ENCODE results near the gene ARHGEF7. TPM values are rescaled to one million over a fixed set of nuclear protein-coding genes. Genes with fewer than 3 reads are reported as not detected.

ARHGEF7 gene
- total RNA-seq, 2 donors from 2014 or later = 55.1 to 64.4 TPM

DNA sequence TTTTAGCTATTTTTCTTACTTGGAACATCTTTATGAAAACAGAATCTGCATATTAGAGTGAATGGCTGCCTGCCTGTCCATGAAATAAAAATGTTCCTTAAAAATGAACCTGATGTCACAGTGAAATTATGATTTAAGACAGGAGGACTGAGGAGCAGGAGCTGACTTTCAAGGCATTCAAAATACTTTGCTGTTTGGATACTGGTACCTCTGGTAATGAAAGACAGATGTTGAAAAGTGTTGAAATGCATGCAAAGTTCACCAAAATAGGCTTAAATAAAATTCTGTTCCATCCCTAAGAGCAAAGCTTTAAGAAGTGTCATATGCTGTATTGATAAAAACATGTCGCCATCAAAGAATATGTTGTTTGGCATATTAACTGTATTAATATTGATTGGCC is 1.7 kb downstream of the ARHGEF7 start:
- Mint-ChIP-seq H3K36me3 (ENCODE audit: insufficient read depth in 2 of 2) (peaks cover 0 to 3% of the 10 kb centered on the region in 2 donors), H3K27ac (no peak overlapping the region), H3K27me3 (ENCODE audit: low read depth) (peaks cover 68% of the 10 kb centered on the region), H3K9me3 (no peaks in the 10 kb centered on the region), H3K4me1 (ENCODE audit: low read depth) (peaks cover 14% of the 10 kb centered on the region), H3K4me3 (no peak overlapping the region)
- ATAC-seq (replicated peaks in 1 of 2) (no peak), DNase-seq (no peak)

DNA sequence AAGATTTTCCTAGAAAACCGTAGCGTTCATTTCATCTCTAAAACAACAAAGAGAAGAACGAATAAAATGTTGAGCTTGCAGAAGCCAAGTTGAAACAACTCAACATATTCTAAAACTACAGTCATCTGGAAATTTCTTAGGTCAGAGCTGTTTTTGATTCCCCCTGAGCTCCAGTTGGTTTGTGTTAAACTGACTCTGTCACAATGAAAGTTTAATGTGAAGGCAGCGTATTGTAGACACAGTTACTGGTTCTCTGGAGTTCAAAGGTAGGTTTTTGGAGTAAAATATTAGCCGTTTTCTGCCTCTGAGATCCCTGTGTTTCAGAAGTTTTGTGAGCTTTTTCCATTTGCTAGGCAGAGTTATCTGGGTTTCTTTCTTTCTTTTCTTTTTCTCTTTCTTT is 2.2 kb downstream of the ARHGEF7 start:
- H3K27me3 Mint-ChIP-seq (ENCODE audit: low read depth) = peaks cover 64% of the 10 kb centered on the region

DNA sequence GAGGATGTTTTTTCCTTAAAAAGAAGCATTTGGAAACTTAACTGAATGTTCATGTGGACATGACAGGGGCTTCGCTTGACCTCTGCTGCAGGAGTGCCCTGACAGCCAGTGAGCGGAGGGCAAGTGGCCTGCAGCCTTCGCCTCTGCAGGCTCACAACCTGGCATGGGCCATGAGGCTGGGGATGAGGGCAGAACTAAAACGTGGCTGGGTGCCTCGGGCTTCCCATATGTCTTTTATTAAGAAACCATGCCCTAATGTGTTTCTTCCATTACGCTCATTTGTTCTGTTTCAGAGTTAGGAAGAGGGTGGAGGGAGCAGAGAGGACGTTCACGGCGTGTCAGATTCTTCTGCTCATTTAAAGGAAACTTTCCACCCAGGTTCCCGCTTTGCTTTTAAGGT is 2.9 kb downstream of the ARHGEF7 start:
- Mint-ChIP-seq H3K27me3 (ENCODE audit: low read depth) (peaks cover 57% of the 10 kb centered on the region), H3K4me3 (no peak overlapping the region), H3K27ac (no peak overlapping the region), H3K9me3 (no peaks in the 10 kb centered on the region), H3K36me3 (ENCODE audit: insufficient read depth in 2 of 2) (peaks cover 0 to 3% of the 10 kb centered on the region in 2 donors), H3K4me1 (ENCODE audit: low read depth) (peaks cover 14% of the 10 kb centered on the region)
- DNase-seq (no peak), ATAC-seq (replicated peaks in 1 of 2) (no peak)

More for the DNA sequence above, 2.2 kb downstream of the ARHGEF7 start:
- Mint-ChIP-seq H3K9me3 (no peaks in the 10 kb centered on the region), H3K36me3 (ENCODE audit: insufficient read depth in 2 of 2) (peaks cover 0 to 3% of the 10 kb centered on the region in 2 donors), H3K4me1 (ENCODE audit: low read depth) (peaks cover 14% of the 10 kb centered on the region), H3K27ac (no peak overlapping the region), H3K4me3 (no peak overlapping the region)
- no peak for DNase-seq
- no peak for ATAC-seq (replicated peaks in 1 of 2)

DNA sequence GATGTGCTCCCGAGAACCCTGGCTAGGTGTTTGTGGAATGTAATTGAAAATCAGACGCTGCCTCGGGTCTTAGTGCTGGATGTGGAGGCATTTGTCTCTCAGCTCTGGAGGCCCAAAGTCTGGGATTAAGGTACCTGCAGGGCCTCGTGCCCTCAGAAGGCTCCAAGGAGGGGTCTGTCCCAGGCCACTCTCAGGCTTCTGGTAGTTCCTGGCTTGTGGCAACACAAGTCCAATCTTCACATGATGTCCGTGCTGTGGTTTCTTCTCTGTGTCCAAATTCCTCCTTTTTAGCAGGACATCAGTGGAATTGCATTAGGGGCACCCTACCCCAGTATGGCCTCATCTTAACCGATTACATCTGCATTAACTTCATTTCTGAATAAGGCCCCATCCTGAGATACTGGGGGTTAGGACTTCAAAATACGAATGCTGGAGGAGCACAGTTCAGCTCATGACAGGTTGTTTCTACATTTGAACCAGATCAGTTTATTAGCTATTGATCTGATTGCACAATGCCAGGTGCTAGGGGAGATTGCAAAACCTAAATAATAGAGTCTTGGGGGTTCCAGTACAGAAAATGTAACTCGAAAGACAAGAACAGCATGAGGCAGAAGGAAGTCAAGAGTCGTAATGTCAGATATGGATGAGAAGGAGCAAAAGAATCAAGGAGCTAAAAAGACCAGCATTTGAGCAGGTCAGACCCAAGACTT is 3.9 kb downstream of the ARHGEF7 start:
- Mint-ChIP-seq H3K27me3 (ENCODE audit: low read depth) (peaks cover 48% of the 10 kb centered on the region), H3K4me1 (ENCODE audit: low read depth) (peaks cover 12% of the 10 kb centered on the region), H3K36me3 (ENCODE audit: insufficient read depth in 2 of 2) (peaks cover 0 to 3% of the 10 kb centered on the region in 2 donors), H3K27ac (no peak overlapping the region), H3K9me3 (no peaks in the 10 kb centered on the region), H3K4me3 (no peak overlapping the region)
- no peak for DNase-seq
- no peak for ATAC-seq (replicated peaks in 1 of 2)

DNA sequence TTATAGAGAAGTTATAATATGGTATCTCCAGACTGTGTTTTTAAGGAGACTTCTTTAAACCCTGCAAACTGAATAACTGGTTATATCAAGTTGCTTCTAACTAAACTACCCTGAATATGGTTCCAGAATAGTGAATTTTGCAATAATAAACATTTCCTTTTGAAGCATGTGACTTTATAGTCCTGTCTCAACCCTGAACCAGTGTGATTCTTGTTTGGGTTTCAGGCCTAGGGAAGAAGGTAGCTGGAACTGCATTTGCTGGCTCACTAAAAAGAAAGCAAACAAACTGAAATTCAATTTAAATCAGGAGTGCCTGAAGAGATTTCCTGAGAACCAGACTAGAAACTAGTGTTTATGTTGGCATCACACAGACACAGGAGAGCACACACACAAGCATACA is 4.9 kb downstream of the ARHGEF7 start:
- Mint-ChIP-seq H3K36me3 (ENCODE audit: insufficient read depth in 2 of 2) (no peaks in the 10 kb centered on the region), H3K4me1 (ENCODE audit: low read depth) (peaks cover 5% of the 10 kb centered on the region), H3K27me3 (ENCODE audit: low read depth) (peaks cover 40% of the 10 kb centered on the region), H3K9me3 (no peaks in the 10 kb centered on the region), H3K27ac (no peak overlapping the region), H3K4me3 (no peak overlapping the region)
- DNase-seq = no peak
- no peak for ATAC-seq (replicated peaks in 1 of 2)

DNA sequence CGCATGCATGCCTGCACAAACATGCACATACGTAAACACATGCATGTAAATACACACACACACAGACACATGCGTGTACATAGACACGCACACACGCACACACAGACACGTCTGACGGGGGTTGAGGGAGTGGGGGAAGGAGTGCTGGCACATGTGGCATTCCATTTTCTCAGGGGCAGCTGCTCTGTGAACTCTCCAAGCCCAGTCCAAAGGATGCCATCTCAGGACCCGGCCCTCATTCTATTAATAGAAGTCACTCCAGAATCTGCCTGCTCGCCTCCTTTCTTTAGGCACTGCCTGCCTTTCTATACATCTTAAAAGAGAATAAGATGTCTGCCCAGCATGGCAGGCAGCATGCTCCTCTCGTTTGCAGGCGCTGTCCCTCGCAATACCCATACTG is 5.3 kb downstream of the ARHGEF7 start:
- no peak overlapping the region for H3K4me3 Mint-ChIP-seq
- H3K36me3 Mint-ChIP-seq (ENCODE audit: insufficient read depth in 2 of 2) = no peaks in the 10 kb centered on the region
- no peak overlapping the region for H3K27ac Mint-ChIP-seq
- peaks cover 40% of the 10 kb centered on the region for H3K27me3 Mint-ChIP-seq (ENCODE audit: low read depth)
- H3K9me3 Mint-ChIP-seq = no peaks in the 10 kb centered on the region
- ATAC-seq (replicated peaks in 1 of 2) (no peak), DNase-seq (no peak)
- H3K4me1 Mint-ChIP-seq (ENCODE audit: low read depth) = peaks cover 5% of the 10 kb centered on the region

DNA sequence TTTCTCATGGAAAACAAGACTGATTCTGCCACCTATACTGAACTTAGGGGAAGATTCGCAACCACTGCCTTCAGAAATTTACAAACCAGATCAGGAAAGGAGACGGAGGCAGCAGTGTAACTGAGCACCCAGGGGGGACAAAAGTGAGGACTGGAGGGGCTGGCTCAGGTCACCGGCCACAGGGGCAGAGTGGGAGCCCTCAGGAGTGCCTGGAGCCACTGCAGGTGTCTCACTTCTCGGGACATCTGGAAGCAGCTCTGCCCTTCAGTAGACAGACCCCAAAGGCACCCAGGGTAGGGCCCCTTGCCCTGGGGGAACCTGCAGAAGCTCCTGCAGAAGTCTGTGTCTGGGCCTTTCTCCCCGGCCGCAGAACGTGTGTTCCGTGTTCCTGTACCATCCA is 5.8 kb downstream of the ARHGEF7 start:
- H3K27ac Mint-ChIP-seq = no peak overlapping the region
- H3K9me3 Mint-ChIP-seq = no peaks in the 10 kb centered on the region
- peaks cover 4% of the 10 kb centered on the region for H3K4me1 Mint-ChIP-seq (ENCODE audit: low read depth)
- DNase-seq (no peak), ATAC-seq (replicated peaks in 1 of 2) (no peak)
- H3K4me3 Mint-ChIP-seq = no peak overlapping the region
- H3K36me3 Mint-ChIP-seq (ENCODE audit: insufficient read depth in 2 of 2) = no peaks in the 10 kb centered on the region
- peaks cover 40% of the 10 kb centered on the region for H3K27me3 Mint-ChIP-seq (ENCODE audit: low read depth)

DNA sequence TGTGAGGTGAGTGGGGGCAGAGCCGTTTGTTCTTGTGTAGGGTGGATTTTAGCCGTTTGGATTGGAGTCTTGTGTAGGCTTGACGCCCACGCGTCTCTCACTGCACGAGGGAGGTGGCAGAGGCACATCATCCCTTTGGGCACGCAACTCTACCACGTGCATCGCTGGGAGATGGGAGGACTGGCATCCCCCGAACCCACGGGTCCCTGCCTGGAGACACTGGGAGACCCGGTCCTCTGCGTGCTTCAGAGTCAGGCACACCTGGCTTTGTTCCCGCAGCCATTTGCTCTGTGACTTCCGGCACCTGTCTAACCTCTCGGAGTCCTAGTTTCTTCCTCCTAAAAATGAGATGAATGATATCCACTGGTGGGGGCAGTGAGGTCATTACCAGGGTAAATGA is 6.4 kb downstream of the ARHGEF7 start:
- Mint-ChIP-seq H3K9me3 (no peaks in the 10 kb centered on the region), H3K36me3 (ENCODE audit: insufficient read depth in 2 of 2) (no peaks in the 10 kb centered on the region), H3K27ac (no peak overlapping the region), H3K4me3 (no peak overlapping the region), H3K27me3 (ENCODE audit: low read depth) (peaks cover 34% of the 10 kb centered on the region), H3K4me1 (ENCODE audit: low read depth) (no peaks in the 10 kb centered on the region)
- ATAC-seq (replicated peaks in 1 of 2) (no peak), DNase-seq (no peak)

DNA sequence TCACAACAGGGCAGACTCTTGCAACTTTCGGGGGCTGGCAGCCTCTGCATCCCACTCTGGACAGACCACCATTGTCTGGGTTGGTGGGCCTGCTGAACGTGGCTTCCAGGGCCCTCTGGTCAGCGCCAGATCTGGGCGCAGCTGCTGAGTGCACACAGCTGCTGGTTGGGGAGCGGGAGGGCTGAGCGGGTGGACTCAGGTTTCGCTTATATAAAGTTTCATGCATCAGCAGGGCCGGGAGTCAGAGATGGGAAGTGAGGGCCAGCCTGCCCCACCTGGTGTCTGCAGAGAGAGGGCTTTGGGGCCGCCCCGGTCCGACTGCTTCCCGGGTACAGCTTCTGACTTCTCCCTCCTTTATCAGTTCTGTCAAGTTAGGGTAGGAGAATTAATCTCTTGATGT is 6.9 kb downstream of the ARHGEF7 start:
- ATAC-seq (replicated peaks in 1 of 2) (no peak), DNase-seq (no peak)
- Mint-ChIP-seq H3K36me3 (ENCODE audit: insufficient read depth in 2 of 2) (no peaks in the 10 kb centered on the region), H3K9me3 (no peaks in the 10 kb centered on the region), H3K27ac (no peak overlapping the region), H3K27me3 (ENCODE audit: low read depth) (peaks cover 28% of the 10 kb centered on the region), H3K4me1 (ENCODE audit: low read depth) (no peaks in the 10 kb centered on the region), H3K4me3 (no peak overlapping the region)

DNA sequence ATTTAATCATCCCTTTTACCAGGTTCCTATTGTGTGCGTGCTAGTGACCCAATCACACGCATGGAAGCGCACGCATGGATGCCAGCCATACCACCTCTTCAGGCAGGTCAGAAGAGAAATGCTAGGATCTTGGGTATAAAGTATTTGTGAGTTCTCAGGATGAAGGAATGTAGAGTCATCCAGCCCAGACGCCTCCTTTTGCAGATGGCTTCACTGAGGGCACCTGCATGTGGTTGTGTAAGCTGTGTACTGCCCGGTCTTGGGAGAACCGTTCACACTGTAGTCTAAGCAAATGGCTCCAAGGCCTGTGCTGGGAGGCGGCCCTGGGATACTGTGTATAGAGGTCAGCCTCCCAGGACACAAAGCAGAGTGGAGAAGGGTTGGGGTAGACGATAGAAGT is 7.5 kb downstream of the ARHGEF7 start:
- Mint-ChIP-seq H3K4me3 (no peak overlapping the region), H3K27me3 (ENCODE audit: low read depth) (peaks cover 22% of the 10 kb centered on the region), H3K36me3 (ENCODE audit: insufficient read depth in 2 of 2) (no peaks in the 10 kb centered on the region), H3K9me3 (no peaks in the 10 kb centered on the region), H3K27ac (no peak overlapping the region), H3K4me1 (ENCODE audit: low read depth) (no peaks in the 10 kb centered on the region)
- no peak for DNase-seq
- ATAC-seq (replicated peaks in 1 of 2) = no peak

DNA sequence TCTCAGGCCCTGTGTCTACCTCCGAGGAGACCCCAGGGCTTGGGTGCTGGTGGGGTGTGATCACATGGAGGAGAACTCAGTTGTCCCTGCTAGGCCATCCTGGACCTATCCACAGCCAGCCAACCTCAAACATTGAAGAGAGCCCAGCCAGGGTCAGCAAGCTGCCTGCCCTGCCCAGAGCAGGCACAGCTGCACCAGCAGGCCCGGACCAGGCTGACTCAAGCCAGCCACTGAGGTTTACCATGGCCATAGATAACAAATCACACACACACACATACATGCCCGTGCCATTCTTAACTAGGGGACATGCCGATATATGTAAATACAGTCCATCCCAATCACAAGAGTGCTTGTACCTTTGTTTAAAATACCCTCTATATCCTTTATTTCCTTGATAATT is 8.1 kb downstream of the ARHGEF7 start:
- ATAC-seq (replicated peaks in 1 of 2) (no peak), DNase-seq (no peak)
- no peak overlapping the region for H3K27ac Mint-ChIP-seq
- H3K36me3 Mint-ChIP-seq (ENCODE audit: insufficient read depth in 2 of 2) = no peaks in the 10 kb centered on the region
- no peaks in the 10 kb centered on the region for H3K4me1 Mint-ChIP-seq (ENCODE audit: low read depth)
- no peaks in the 10 kb centered on the region for H3K9me3 Mint-ChIP-seq
- H3K27me3 Mint-ChIP-seq (ENCODE audit: low read depth) = peaks cover 17% of the 10 kb centered on the region
- H3K4me3 Mint-ChIP-seq = no peak overlapping the region

DNA sequence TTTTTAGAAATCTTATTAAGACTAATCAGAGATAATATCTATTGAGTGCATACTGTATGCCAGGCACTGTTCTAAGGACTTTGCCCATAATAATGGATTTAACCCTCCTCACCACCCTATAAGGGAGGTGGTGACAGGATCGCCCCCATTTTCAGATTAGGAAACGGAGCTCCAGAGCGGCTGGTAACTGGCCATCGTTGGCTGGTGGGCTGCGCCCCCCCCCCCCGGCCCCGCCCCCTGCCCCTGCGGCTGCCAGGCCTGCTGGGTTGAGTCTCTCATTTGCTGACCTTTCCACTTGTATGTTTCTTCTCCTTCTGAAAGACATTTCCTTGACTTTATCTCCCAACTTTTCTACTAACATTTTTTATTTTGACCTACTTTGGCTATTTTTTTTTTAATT is 8.5 kb downstream of the ARHGEF7 start:
- Mint-ChIP-seq H3K9me3 (no peaks in the 10 kb centered on the region), H3K27me3 (ENCODE audit: low read depth) (peaks cover 12% of the 10 kb centered on the region), H3K36me3 (ENCODE audit: insufficient read depth in 2 of 2) (no peaks in the 10 kb centered on the region), H3K27ac (no peak overlapping the region), H3K4me1 (ENCODE audit: low read depth) (no peaks in the 10 kb centered on the region), H3K4me3 (no peak overlapping the region)
- DNase-seq (no peak), ATAC-seq (replicated peaks in 1 of 2) (no peak)

DNA sequence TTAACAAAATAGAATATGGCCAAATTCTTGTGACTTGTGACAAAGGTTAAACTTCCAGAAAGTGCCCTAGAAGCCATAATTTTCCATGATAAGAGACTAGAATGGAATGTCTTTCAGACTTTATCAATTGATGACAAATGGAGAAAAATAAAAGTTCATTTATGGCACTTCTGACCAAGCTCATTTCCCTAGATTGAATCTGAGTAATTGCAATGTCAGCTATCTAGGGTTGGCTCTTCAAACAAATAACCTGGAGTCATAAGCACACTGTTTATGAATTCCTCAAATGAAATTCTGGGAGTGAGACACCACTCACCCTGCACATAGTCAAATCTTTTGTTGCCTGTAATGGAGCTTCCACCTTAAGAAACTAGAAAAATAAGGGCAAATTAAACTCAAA is 11.4 kb downstream of the ARHGEF7 start:
- H3K36me3 Mint-ChIP-seq (ENCODE audit: insufficient read depth in 2 of 2) = no peaks in the 10 kb centered on the region
- ATAC-seq (replicated peaks in 1 of 2) = no peak
- H3K27ac Mint-ChIP-seq = no peak overlapping the region
- DNase-seq = no peak
- H3K27me3 Mint-ChIP-seq (ENCODE audit: low read depth) = no peaks in the 10 kb centered on the region
- no peaks in the 10 kb centered on the region for H3K9me3 Mint-ChIP-seq
- no peak overlapping the region for H3K4me3 Mint-ChIP-seq
- H3K4me1 Mint-ChIP-seq (ENCODE audit: low read depth) = no peaks in the 10 kb centered on the region

DNA sequence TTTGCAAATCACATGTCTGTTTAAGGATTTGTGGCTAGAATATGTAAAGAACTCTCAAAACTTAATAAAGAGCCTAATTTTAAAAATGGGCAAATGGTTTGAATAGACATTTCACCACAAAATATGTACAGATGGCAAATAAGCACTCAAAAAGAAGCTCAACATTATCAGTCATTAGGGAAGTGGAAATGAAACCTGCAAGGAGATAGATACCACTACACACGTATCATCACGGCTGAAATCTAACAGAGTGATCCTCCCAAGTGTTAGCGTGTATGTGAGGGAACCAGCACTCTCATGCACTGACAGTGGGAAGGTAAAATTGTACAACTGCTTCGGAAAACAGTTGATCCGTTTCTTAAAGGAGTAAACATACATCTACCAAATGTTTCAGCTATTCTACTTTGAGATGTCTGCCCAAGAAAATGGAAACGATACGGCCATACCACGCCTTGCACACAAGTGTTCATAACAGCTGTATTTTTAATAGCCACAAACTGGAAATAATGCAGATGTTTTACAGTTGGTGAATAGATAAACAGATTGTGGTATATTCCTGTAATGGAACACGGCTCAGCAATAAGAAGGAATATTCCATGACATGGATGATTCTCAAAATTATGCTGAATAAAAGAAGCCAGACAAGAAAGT is 14.5 kb downstream of the ARHGEF7 start:
- Mint-ChIP-seq H3K27ac (no peak overlapping the region), H3K36me3 (ENCODE audit: insufficient read depth in 2 of 2) (no peaks in the 10 kb centered on the region), H3K9me3 (no peaks in the 10 kb centered on the region), H3K27me3 (ENCODE audit: low read depth) (no peaks in the 10 kb centered on the region), H3K4me3 (no peak overlapping the region), H3K4me1 (ENCODE audit: low read depth) (no peaks in the 10 kb centered on the region)
- ATAC-seq (replicated peaks in 1 of 2) = no peak
- DNase-seq = no peak
